OCI-LY1 (cell line): ENCODE data around the gene TRAPPC12.

Source experiments
- H2AFZ ChIP-seq: fragments of 200-600 bp; sonication (generic), shearing (Covaris generic); 2 replicates; pipeline ENCODE4 v1.6.0; 2014; ENCODE audit warnings: antibody characterized with exemption, mild to moderate bottlenecking, low read length
- H3F3A ChIP-seq: fragments of 200-600 bp; sonication (generic), shearing (Covaris generic); 2 replicates; pipeline ENCODE4 v1.6.0; 2014; ENCODE audit warnings: mild to moderate bottlenecking, antibody characterized with exemption, low read length, moderate library complexity; ENCODE audit not compliant: insufficient read depth
- H3K27ac ChIP-seq: fragments of 200-600 bp; sonication (generic); 2 replicates; pipeline ENCODE4 v1.5.1; 2014; ENCODE audit warnings: low read length, mixed run types, mild to moderate bottlenecking, low read depth; ENCODE audit not compliant: poor library complexity, severe bottlenecking
- H3K27me3 ChIP-seq: fragments of 200-600 bp; sonication (generic); 2 replicates; pipeline ENCODE4 v1.6.0; 2014; ENCODE audit warnings: antibody characterized with exemption, mild to moderate bottlenecking, low read length, moderate library complexity; ENCODE audit not compliant: insufficient read depth
- H3K36me3 ChIP-seq: fragments of 200-600 bp; sonication (generic); 2 replicates; pipeline ENCODE4 v1.6.1; 2014; ENCODE audit warnings: mild to moderate bottlenecking, antibody characterized with exemption, low read length, moderate library complexity, mixed read lengths; ENCODE audit not compliant: insufficient read depth
- H3K4me1 ChIP-seq: fragments of 200-600 bp; sonication (generic); 2 replicates; pipeline ENCODE4 v1.5.1; 2014; ENCODE audit warnings: mild to moderate bottlenecking, low read length, moderate library complexity; ENCODE audit not compliant: insufficient read depth, severe bottlenecking
- H3K4me2 ChIP-seq: fragments of 200-600 bp; sonication (generic), shearing (Covaris generic); 2 replicates; pipeline ENCODE4 v1.6.1; 2014; ENCODE audit warnings: low read length
- H3K4me3 ChIP-seq: fragments of 200-600 bp; sonication (generic); 2 replicates; pipeline ENCODE4 v1.5.1; 2014; ENCODE audit warnings: low read length, low read depth, mild to moderate bottlenecking, mixed read lengths; ENCODE audit not compliant: poor library complexity, severe bottlenecking
- H3K79me2 ChIP-seq: fragments of 200-600 bp; shearing (Covaris generic); 2 replicates; pipeline ENCODE4 v1.6.1; 2016; ENCODE audit warnings: mixed run types, low read length, mixed read lengths; ENCODE audit not compliant: insufficient read depth
- H3K9ac ChIP-seq: fragments of 200-600 bp; sonication (generic), shearing (Covaris generic); 2 replicates; pipeline ENCODE4 v1.6.1; 2014; ENCODE audit warnings: mild to moderate bottlenecking, low read length, mixed read lengths
- H3K9me2 ChIP-seq: fragments of 200-600 bp; sonication (generic), shearing (Covaris generic); 2 replicates; pipeline ENCODE4 v1.6.1; 2014; ENCODE audit warnings: low read depth, mild to moderate bottlenecking, low read length, mixed read lengths
- H3K9me3 ChIP-seq: fragments of 200-600 bp; shearing (Covaris generic); 2 replicates; pipeline ENCODE4 v1.6.1; 2014; ENCODE audit warnings: low read length, mixed read lengths
- H4K20me1 ChIP-seq: fragments of 200-600 bp; sonication (generic), shearing (Covaris generic); 2 replicates; pipeline ENCODE4 v1.6.0; 2016; ENCODE audit warnings: mild to moderate bottlenecking, low read length; ENCODE audit not compliant: insufficient read depth
- CTCF ChIP-seq: fragments of 200-600 bp; sonication (generic), shearing (Covaris generic); IDR thresholded peaks from 2 replicates; pipeline ENCODE4 v1.5.1; 2017; ENCODE audit warnings: mild to moderate bottlenecking, antibody characterized with exemption, low read length, moderate library complexity, mixed read lengths
- EZH2 ChIP-seq: fragments of 200-600 bp; sonication (generic), shearing (Covaris generic); IDR thresholded peaks from 2 replicates; pipeline ENCODE4 v1.8.0; 2017; ENCODE audit warnings: borderline replicate concordance, mixed run types, mild to moderate bottlenecking, antibody characterized with exemption, low read length, moderate library complexity, mixed read lengths

Gene TRAPPC12

GRCh38 chr2:3466482-3466863, 87.0 kb downstream of the TRAPPC12 start:
- Histone ChIP-seq H3K9ac (no peak overlapping the region), H3K79me2 (no peaks in the 10 kb centered on the region), H3K9me3 (no peaks in the 10 kb centered on the region), H3K27me3 (no peaks in the 10 kb centered on the region), H3F3A (no peaks in the 10 kb centered on the region), H2AFZ (no peak overlapping the region), H3K27ac (no peak overlapping the region), H4K20me1 (no peaks in the 10 kb centered on the region), H3K4me1 (peaks cover 20% of the 10 kb centered on the region), H3K4me3 (no peak overlapping the region), H3K36me3 (peaks cover 18% of the 10 kb centered on the region; the same call in 1 of the 2 replicates), H3K9me2 (no peaks in the 10 kb centered on the region), H3K4me2 (no peak overlapping the region)
- TF ChIP-seq CTCF, result no peak
- no peak for TF ChIP-seq EZH2

GRCh38 chr2:3466966-3467365, 87.5 kb downstream of the TRAPPC12 start:
- no peak for TF ChIP-seq EZH2
- no peak for TF ChIP-seq CTCF
- H3K4me1 ChIP-seq, result peaks cover 15% of the 10 kb centered on the region
- H2AFZ ChIP-seq, result no peak overlapping the region
- H3K27me3 ChIP-seq, result no peaks in the 10 kb centered on the region
- no peak overlapping the region for H3K4me3 ChIP-seq
- H3K79me2 ChIP-seq, result no peaks in the 10 kb centered on the region
- H3K36me3 ChIP-seq, result peaks cover 18% of the 10 kb centered on the region; the same call in 1 of the 2 replicates
- H3K9ac ChIP-seq, result no peak overlapping the region
- no peak overlapping the region for H3K4me2 ChIP-seq
- no peak overlapping the region for H3K27ac ChIP-seq
- no peaks in the 10 kb centered on the region for H3F3A ChIP-seq
- no peaks in the 10 kb centered on the region for H4K20me1 ChIP-seq
- H3K9me2 ChIP-seq, result no peaks in the 10 kb centered on the region
- no peaks in the 10 kb centered on the region for H3K9me3 ChIP-seq

GRCh38 chr2:3467654-3468053, 88.2 kb downstream of the TRAPPC12 start:
- Histone ChIP-seq H3F3A (no peaks in the 10 kb centered on the region), H3K4me3 (no peak overlapping the region), H3K4me2 (no peak overlapping the region), H4K20me1 (no peaks in the 10 kb centered on the region), H3K9me2 (no peaks in the 10 kb centered on the region), H2AFZ (no peak overlapping the region), H3K9ac (no peak overlapping the region), H3K27me3 (no peaks in the 10 kb centered on the region), H3K27ac (no peak overlapping the region), H3K4me1 (peaks cover 8% of the 10 kb centered on the region), H3K79me2 (no peaks in the 10 kb centered on the region), H3K36me3 (peaks cover 25% of the 10 kb centered on the region; the same call in 1 of the 2 replicates), H3K9me3 (no peaks in the 10 kb centered on the region)
- TF ChIP-seq EZH2 (no peak), CTCF (no peak)
